Mucosa of rectum (tissue), 2 donors: ENCODE results near the gene KIF26B.
"Not testable (repeated sequence)": the region's sequence is repeated elsewhere in the genome, so short reads cannot be mapped to it uniquely, and the experiment has no call there.

Source experiments
- H3K27ac ChIP-seq, 2 donors: one replicate each; pipeline ENCODE4 v1.7.0; 2013; ENCODE audit warnings: inconsistent platforms in 2 of 2, low read depth in 2 of 2, low read length in 2 of 2
- H3K27me3 ChIP-seq, 2 donors: one replicate each; pipeline ENCODE4 v1.7.0; 2013; ENCODE audit warnings: low read length in 2 of 2; ENCODE audit not compliant: control insufficient read depth in 2 of 2, insufficient read depth in 2 of 2
- H3K36me3 ChIP-seq, 2 donors: one replicate each; pipeline ENCODE4 v1.7.0; 2013; ENCODE audit warnings: low read length in 2 of 2; ENCODE audit not compliant: control insufficient read depth in 2 of 2, insufficient read depth in 2 of 2
- H3K4me1 ChIP-seq, 2 donors: one replicate each; pipeline ENCODE4 v1.7.0; 2013; ENCODE audit warnings: low read length in 2 of 2, mild to moderate bottlenecking in 1 of 2; ENCODE audit not compliant: control insufficient read depth in 2 of 2, insufficient read depth in 2 of 2
- H3K4me3 ChIP-seq, 2 donors: one replicate each; pipeline ENCODE4 v1.7.0; 2013; ENCODE audit warnings: low read length in 2 of 2
- H3K9ac ChIP-seq, 2 donors: one replicate each; pipeline ENCODE4 v1.7.0; 2013; ENCODE audit warnings: low read length in 2 of 2, low read depth in 1 of 2, mild to moderate bottlenecking in 1 of 2
- H3K9me3 ChIP-seq, 2 donors: one replicate each; pipeline ENCODE4 v1.7.0; 2013; ENCODE audit warnings: low read length in 2 of 2; ENCODE audit not compliant: control insufficient read depth in 2 of 2
- donor health status: healthy.
- donor health status: Normal muscosa, but diverticular disease.

KIF26B gene

DNA sequence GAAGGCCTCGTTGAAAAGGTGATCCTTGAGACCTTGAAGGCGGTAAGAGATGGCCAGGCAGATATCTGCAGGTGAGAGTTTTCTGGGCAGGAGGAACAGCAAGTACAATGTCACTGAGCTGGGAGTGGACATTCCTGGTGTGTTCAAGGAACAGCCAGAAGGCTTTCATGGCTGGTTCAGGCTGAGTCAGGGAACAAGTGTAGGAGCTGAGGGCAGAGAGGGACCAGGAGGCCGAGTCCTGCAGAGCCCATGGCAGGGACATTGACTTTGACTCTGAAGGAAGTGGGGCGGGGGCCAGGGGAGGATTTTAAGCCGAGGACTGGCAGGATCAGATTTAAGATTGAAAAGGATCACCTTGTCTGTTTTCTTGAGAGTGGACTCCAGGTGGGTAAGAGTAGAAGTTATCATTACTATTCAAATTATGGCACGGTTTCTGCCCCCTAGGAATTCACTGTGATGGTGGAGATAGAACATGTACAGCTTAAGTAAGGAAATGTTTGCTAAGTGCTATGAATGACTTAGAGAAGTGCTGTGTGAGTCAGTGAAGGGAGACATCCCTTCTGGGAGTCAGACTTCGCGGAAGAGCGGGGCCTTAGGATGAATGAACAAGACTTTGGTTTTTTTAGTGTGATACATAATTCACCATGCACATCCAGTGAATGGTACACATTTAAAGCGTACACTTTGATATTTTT lies 202.3 kb downstream of the KIF26B start:
- no peak overlapping the region for H3K4me3 ChIP-seq
- H3K4me1 ChIP-seq, result no peaks in the 10 kb centered on the region
- H3K27me3 ChIP-seq, result no peaks in the 10 kb centered on the region
- H3K9ac ChIP-seq, result no peak overlapping the region
- no peaks in the 10 kb centered on the region for H3K36me3 ChIP-seq
- no peaks in the 10 kb centered on the region for H3K9me3 ChIP-seq
- H3K27ac ChIP-seq, result no peak overlapping the region

DNA sequence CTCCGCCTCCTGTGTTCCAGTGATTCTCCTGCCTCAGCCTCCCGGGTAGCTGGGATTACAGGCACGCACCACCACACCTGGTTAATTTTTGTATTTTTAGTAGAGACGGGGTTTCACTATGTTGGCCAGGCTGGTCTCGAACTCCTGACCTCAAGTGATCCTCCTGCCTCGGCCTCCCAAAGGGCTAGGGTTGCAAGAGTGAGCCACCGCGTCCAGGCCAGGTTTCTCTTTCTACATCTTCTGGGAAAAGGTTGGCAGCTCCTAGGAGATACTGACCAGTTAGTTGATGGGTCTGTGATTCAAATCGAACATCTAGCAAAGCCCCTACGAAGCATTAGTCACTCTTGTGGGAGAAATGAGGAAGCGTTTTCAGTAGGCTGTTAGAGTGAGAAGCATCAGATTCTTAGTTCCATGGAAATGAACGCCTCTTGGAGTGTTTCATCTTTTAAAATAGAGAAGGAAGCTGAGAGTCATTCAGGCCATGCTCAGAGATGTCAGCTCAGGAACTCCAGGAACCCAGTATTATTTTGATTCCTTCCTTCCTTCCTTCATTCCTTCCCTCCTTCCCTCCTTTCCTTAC lies 204.4 kb downstream of the KIF26B start:
- H3K36me3 ChIP-seq, H3K9ac ChIP-seq, H3K4me3 ChIP-seq, H3K27ac ChIP-seq, H3K9me3 ChIP-seq, H3K4me1 ChIP-seq, H3K27me3 ChIP-seq: not testable (repeated sequence)

DNA sequence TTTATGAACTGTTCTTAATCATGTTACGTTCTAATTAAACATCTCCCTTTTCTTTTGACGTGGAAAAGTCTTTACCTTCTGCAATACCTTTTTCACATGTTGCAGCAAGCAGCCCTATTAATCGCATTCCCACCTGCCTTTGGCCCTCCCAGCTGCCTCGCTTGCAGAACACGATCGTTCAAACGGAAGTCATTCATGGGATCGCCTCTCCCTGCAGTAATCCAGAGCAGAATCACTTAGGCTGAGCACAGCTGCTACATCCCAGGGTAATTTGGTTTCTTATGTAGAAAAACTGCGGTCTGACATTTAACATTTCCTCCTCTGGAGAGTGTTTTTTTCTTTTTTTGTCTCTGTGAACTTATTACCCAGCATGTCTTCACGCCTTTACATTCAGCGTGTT lies 206.3 kb downstream of the KIF26B start:
- Histone ChIP-seq H3K27ac (no peak overlapping the region), H3K4me1 (no peaks in the 10 kb centered on the region), H3K9me3 (no peaks in the 10 kb centered on the region), H3K9ac (no peak overlapping the region), H3K4me3 (no peak overlapping the region), H3K27me3 (no peaks in the 10 kb centered on the region), H3K36me3 (no peaks in the 10 kb centered on the region)

- Histone ChIP-seq H3K9ac (no peak overlapping the region), H3K4me3 (no peak overlapping the region), H3K36me3 (no peaks in the 10 kb centered on the region), H3K27ac (no peak overlapping the region), H3K9me3 (no peaks in the 10 kb centered on the region), H3K27me3 (no peaks in the 10 kb centered on the region), H3K4me1 (no peaks in the 10 kb centered on the region)
Measured at GRCh38 chr1:245361951-245362350, 207.2 kb downstream of the KIF26B start.

GRCh38 chr1:245363461-245364200 lies 208.8 kb downstream of the KIF26B start:
- Histone ChIP-seq H3K4me1 (no peaks in the 10 kb centered on the region), H3K9ac (no peak overlapping the region), H3K36me3 (no peaks in the 10 kb centered on the region), H3K9me3 (no peaks in the 10 kb centered on the region), H3K4me3 (no peak overlapping the region), H3K27me3 (no peaks in the 10 kb centered on the region), H3K27ac (no peak overlapping the region)

- H3K4me3 ChIP-seq, result no peak overlapping the region
- H3K27ac ChIP-seq, result no peak overlapping the region
- H3K27me3 ChIP-seq, result no peaks in the 10 kb centered on the region
Measured at GRCh38 chr1:245365095-245366020, 210.6 kb downstream of the KIF26B start.

GRCh38 chr1:245366886-245367285 lies 212.1 kb downstream of the KIF26B start:
- H3K27ac ChIP-seq, result no peak overlapping the region
- H3K4me1 ChIP-seq, result no peaks in the 10 kb centered on the region
- no peaks in the 10 kb centered on the region for H3K27me3 ChIP-seq
- H3K9me3 ChIP-seq, result no peaks in the 10 kb centered on the region
- H3K4me3 ChIP-seq, result no peak overlapping the region
- H3K9ac ChIP-seq, result no peak overlapping the region
- no peaks in the 10 kb centered on the region for H3K36me3 ChIP-seq

More at GRCh38 chr1:245365095-245366020, 210.6 kb downstream of the KIF26B start:
- Histone ChIP-seq H3K4me1 (no peaks in the 10 kb centered on the region), H3K9ac (no peak overlapping the region), H3K9me3 (no peaks in the 10 kb centered on the region), H3K36me3 (no peaks in the 10 kb centered on the region)

DNA sequence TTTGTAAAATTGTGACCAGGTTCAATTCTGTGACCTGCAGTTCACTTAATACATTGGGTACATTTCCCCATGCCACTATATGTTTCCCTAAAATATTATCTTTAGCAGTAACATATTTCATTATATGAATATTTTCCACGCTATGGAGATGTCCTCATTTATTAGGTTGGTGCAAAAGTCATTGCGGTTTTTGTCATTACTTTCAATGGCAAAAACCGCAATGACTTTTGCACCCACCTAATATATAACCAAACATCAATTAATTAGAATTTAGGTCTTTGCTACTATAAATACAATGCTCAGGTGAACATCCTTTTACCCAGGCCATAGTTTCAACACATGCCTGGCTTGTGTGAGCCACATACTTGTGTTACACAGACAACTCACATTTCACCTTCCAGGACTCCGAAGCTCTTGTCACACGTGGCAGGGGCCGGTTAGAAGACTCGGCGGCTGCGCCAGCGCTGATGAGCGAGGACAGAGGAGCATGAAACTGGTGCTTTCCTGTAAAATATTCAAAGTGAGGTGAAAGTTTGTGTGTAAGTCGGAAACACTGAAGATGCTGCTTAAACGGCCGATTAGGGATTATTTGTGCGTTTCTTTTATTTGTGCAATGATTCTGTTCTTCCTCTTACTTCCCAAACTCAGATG lies 215.5 kb downstream of the KIF26B start:
- no peak overlapping the region for H3K4me3 ChIP-seq
- no peaks in the 10 kb centered on the region for H3K27me3 ChIP-seq
- no peak overlapping the region for H3K27ac ChIP-seq
- H3K4me1 ChIP-seq, result no peaks in the 10 kb centered on the region
- no peak overlapping the region for H3K9ac ChIP-seq
- H3K36me3 ChIP-seq, result no peaks in the 10 kb centered on the region
- H3K9me3 ChIP-seq, result no peaks in the 10 kb centered on the region

DNA sequence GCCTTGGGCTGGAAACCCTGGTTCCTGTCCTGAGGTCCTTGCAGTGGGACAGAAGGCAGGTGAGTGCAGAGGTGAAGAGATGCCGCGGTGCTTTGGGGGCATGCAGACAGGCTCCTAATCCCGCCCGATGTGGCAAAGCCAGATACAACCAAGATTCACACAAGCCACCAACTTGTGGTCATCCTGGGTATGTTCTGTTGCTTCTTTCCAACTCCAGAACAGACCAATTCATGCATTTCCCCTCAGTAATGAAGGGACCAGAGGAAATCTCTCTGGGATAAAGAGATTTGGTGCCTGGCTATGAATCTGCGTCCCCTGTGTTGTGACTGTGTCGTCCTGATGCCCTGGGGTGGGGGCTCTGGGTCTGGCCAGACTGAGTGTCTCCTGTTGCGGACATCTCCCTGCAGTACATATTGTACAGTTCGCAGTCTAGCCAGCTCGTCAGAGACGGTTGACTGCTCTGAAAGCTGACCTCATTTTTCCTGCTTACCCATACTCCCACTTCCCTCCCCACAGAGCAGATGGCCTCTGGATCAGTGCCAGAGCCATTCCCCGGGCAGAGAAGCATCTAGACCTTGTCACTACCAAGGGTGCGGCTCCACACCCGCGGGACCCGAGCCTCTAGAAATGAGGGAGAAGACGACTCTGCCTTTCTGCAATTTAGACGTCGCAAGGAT lies 216.3 kb downstream of the KIF26B start:
- Histone ChIP-seq H3K27me3 (no peaks in the 10 kb centered on the region), H3K9ac (no peak overlapping the region), H3K27ac (no peak overlapping the region), H3K4me1 (no peaks in the 10 kb centered on the region), H3K9me3 (no peaks in the 10 kb centered on the region), H3K36me3 (no peaks in the 10 kb centered on the region), H3K4me3 (no peak overlapping the region)
